ENCODE data around the gene CRIM1. TPM values are rescaled to one million over a fixed set of nuclear protein-coding genes. Genes with fewer than 3 reads are reported as not detected.

CRIM1 gene
- total and polyA plus RNA-seq, 2 of the 8 experiments (the other 6 are each of a cell fraction or from before 2014, with no cell fraction given), result 9.4 to 28.4 TPM

DNA sequence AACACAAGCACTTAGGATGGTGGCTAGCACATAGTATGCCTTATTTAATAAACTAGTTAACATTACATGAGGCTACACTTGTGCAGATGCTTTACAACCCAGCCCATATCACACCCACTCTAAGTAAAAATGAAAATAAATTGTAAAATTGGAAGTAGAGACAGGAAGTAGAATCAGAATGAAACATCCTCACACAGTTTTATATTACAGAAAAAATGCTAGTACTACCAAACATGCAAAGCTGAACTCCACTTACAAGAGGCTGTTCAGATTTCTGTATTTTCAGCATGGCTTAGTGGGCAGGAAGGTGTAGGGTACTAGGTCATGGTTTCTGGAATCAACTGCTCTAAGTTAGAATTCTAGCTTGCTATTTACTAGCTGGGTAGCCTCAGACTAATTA, 18.2 kb upstream of the CRIM1 start (continued):
- no peak for TF ChIP-seq SIN3A (conservative IDR thresholded peaks at IDR 0.05 in 1 of 2, IDR thresholded peaks at IDR 0.05 in 1 of 2; ENCODE audit: low read depth in 1 of 2, low read length in 2 of 2)
- no peak for TF ChIP-seq SRF (IDR thresholded peaks at IDR 0.05; ENCODE audit: low read depth, low read length)
- no peak for TF ChIP-seq NRF1 (IDR thresholded peaks at IDR 0.05; ENCODE audit: low read depth, low read length)
- TF ChIP-seq, protein P1, sequence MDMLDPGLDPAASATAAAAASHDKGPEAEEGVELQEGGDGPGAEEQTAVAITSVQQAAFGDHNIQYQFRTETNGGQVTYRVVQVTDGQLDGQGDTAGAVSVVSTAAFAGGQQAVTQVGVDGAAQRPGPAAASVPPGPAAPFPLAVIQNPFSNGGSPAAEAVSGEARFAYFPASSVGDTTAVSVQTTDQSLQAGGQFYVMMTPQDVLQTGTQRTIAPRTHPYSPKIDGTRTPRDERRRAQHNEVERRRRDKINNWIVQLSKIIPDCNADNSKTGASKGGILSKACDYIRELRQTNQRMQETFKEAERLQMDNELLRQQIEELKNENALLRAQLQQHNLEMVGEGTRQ (IDR thresholded peaks at IDR 0.05; ENCODE audit: low read length), result no peak
